Measurements from ENCODE around the gene PISD.

PISD gene

DNA sequence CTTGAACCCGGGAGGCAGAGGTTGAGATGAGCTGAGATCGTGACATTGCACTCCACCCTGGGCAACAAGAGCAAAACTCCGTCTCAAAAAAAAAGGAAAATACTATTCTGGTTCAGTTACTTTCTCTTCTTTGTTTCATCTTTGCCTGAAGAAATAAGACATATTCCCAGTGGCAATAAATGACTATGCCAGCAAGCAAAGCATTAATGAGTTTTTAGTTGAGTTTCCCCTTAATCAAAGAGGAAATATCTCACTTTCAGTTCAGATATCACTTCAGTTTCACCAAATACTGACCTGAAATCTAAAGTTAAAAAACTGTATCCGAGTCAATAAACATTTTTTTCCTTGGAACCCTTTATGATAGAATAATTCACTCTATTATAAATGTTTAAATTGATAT is 10.4 kb downstream of the PISD start:
- TF ChIP-seq, protein P1, sequence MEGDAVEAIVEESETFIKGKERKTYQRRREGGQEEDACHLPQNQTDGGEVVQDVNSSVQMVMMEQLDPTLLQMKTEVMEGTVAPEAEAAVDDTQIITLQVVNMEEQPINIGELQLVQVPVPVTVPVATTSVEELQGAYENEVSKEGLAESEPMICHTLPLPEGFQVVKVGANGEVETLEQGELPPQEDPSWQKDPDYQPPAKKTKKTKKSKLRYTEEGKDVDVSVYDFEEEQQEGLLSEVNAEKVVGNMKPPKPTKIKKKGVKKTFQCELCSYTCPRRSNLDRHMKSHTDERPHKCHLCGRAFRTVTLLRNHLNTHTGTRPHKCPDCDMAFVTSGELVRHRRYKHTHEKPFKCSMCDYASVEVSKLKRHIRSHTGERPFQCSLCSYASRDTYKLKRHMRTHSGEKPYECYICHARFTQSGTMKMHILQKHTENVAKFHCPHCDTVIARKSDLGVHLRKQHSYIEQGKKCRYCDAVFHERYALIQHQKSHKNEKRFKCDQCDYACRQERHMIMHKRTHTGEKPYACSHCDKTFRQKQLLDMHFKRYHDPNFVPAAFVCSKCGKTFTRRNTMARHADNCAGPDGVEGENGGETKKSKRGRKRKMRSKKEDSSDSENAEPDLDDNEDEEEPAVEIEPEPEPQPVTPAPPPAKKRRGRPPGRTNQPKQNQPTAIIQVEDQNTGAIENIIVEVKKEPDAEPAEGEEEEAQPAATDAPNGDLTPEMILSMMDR (IDR thresholded peaks at IDR 0.05; ENCODE audit: control insufficient read depth, extremely low read depth, insufficient read depth), result no peak
- no peak for DNase-seq (ENCODE audit: low read depth)

DNA sequence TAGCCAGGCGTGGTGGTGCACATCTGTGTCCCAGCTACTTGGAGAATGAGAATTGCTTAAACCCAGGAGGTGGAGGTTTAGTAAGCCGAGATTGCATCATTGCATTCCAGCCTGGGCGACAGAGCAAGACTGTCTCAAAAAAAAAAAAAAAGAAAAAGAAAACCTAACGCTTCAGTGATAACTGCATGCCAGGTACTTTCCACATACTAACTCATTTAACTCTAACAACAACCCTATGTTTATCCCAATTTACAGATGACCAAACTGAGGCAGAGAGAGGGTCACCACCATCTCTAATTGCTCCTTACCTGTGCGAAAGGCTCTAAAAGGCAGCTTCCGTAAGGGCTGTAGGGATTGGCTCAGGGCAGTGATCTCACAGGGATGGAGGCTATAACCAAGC is 11.6 kb downstream of the PISD start:
- TF ChIP-seq, protein P1 (IDR thresholded peaks at IDR 0.05; ENCODE audit: control insufficient read depth, extremely low read depth, insufficient read depth), result no peak
- H3K4me3 ChIP-seq (ENCODE audit: low read depth, low read length), result no peak overlapping the region

More for the DNA sequence above, 10.4 kb downstream of the PISD start:
- no peak overlapping the region for H3K4me3 ChIP-seq (ENCODE audit: low read depth, low read length)

GRCh38 chr22:31647523-31648320 is 14.3 kb downstream of the PISD start:
- H3K4me3 ChIP-seq (ENCODE audit: low read depth, low read length), result no peak overlapping the region

More for the DNA sequence above, 11.6 kb downstream of the PISD start:
- no peak for DNase-seq (ENCODE audit: low read depth)

DNA sequence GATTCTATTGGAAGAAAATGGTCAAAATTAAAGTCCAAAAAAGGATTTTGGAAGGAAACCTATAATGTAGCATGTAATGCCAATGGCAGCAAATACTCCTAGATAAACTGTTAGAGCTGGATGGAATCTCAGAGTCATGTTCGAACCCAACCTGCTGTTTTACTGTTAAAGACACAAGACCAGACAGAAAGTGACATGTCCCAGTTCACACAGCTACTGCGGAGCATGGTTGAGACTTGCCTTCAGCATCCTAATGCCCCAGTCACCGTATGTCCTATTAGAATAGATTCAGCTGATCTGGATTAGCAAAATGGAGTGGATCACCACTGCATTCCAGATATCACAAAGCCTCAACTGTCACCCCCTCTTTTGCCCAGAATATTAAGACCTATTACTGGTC is 14.9 kb downstream of the PISD start:
- no peak for DNase-seq (ENCODE audit: low read depth)
- no peak overlapping the region for H3K4me3 ChIP-seq (ENCODE audit: low read depth, low read length)
- TF ChIP-seq, protein P1 (IDR thresholded peaks at IDR 0.05; ENCODE audit: control insufficient read depth, extremely low read depth, insufficient read depth), result no peak

More at GRCh38 chr22:31647523-31648320, 14.3 kb downstream of the PISD start:
- no peak for DNase-seq (ENCODE audit: low read depth)
- TF ChIP-seq, protein P1 (IDR thresholded peaks at IDR 0.05; ENCODE audit: control insufficient read depth, extremely low read depth, insufficient read depth), result no peak

DNA sequence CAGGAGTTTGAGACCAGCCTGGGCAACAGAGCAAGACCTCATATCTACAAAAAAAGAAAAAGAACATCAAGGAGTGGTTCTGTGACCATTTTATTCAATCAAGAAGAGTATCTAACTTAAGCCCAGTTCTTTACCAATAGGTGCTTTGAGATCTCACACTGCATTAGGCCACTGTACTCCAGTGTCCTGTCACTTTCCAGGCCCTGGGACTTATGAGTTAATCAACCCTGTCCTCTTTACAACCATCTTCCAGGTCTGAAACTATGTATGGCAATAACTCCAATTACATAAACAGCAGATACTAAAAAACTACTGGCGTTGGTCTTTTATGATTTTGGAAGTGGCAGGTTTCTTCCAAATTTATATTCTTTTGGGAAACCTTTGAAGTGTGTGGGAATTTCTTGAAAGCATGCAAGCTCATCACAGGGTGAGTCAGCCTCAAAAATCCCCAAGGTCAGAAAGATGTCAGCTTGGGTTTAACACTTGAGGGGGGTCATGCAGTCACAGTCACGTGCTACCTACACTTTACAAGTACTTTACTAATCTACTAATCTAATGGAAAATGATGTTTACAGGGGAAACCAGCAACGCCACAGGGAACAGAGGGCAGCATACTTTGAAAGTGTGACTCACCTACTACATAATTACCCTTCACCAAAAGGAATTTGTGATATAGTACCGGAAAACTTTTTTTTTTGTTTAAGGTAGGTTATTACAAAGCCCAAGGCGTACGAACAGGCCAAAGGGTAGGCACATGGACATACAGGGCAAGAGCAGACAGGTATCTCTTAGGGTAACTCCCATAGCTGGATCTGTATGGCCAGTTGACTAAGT is 15.6 kb downstream of the PISD start:
- TF ChIP-seq, protein P1 (IDR thresholded peaks at IDR 0.05; ENCODE audit: control insufficient read depth, extremely low read depth, insufficient read depth), result no peak
- no peak for DNase-seq (ENCODE audit: low read depth)
- no peak overlapping the region for H3K4me3 ChIP-seq (ENCODE audit: low read depth, low read length)

- DNase-seq (ENCODE audit: low read depth), result no peak
- no peak overlapping the region for H3K4me3 ChIP-seq (ENCODE audit: low read depth, low read length)
- TF ChIP-seq, protein P1 (IDR thresholded peaks at IDR 0.05; ENCODE audit: control insufficient read depth, extremely low read depth, insufficient read depth), result no peak
These were observed 22.5 kb downstream of the PISD start for GRCh38 chr22:31639436-31640039.

Measured in LNCaP clone FGC (cell line).